ENCODE measurements around the gene ZC3HAV1.

DNA sequence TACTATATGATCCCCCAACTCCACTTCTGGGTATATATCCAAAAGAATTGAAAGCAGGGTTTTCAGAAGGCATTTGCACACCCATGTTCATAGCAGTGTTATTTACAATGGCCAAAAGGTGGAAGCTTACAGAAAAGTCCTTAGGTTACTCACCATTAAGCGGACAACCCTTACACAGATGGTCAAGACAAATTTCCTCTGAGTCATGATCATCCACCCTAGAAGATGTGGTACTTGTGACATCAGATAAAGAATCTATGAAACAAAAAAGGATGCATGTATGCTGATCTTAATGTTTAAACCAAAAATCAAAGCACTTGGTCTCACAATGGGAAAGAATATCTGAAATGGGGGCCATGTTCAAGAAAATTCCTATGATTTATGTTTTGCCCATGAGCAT is 31.1 kb downstream of the ZC3HAV1 start:
- TF ChIP-seq, protein P1, sequence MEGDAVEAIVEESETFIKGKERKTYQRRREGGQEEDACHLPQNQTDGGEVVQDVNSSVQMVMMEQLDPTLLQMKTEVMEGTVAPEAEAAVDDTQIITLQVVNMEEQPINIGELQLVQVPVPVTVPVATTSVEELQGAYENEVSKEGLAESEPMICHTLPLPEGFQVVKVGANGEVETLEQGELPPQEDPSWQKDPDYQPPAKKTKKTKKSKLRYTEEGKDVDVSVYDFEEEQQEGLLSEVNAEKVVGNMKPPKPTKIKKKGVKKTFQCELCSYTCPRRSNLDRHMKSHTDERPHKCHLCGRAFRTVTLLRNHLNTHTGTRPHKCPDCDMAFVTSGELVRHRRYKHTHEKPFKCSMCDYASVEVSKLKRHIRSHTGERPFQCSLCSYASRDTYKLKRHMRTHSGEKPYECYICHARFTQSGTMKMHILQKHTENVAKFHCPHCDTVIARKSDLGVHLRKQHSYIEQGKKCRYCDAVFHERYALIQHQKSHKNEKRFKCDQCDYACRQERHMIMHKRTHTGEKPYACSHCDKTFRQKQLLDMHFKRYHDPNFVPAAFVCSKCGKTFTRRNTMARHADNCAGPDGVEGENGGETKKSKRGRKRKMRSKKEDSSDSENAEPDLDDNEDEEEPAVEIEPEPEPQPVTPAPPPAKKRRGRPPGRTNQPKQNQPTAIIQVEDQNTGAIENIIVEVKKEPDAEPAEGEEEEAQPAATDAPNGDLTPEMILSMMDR (IDR thresholded peaks at IDR 0.05; ENCODE audit: low read depth, low read length): no peak
- TF ChIP-seq EZH2phosphoT487 (IDR thresholded peaks at IDR 0.05; ENCODE audit: low read depth): no peak

Measured in OCI-LY3 (cell line).